ENCODE results near the gene OTULIN.

DNA sequence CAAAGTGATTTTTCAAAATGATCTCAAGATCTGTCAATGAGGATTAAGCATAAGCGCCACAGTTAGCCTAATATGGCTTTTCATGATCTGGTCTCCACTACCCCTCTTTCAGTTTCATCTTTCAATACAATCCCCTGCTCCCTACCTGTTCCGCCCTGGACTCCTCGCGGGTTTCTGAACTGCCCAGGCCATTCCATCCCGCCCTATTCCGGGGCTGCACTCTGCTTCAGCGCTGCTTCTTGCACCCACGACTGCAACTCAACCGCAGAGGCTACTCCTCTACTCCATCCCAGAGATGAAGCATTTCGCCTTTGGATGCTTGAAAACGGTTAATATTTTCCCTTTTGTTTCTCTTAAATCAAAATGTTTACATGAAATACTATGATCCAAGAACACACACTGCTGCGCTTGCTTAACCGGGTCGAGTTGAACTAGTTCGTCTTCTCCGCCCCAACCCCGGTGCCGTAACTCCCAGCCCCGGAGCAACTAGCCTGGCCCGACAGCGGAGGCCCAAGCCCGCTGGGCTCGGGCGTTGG lies 716 bp upstream of the OTULIN start:
- TF ChIP-seq, protein P1, sequence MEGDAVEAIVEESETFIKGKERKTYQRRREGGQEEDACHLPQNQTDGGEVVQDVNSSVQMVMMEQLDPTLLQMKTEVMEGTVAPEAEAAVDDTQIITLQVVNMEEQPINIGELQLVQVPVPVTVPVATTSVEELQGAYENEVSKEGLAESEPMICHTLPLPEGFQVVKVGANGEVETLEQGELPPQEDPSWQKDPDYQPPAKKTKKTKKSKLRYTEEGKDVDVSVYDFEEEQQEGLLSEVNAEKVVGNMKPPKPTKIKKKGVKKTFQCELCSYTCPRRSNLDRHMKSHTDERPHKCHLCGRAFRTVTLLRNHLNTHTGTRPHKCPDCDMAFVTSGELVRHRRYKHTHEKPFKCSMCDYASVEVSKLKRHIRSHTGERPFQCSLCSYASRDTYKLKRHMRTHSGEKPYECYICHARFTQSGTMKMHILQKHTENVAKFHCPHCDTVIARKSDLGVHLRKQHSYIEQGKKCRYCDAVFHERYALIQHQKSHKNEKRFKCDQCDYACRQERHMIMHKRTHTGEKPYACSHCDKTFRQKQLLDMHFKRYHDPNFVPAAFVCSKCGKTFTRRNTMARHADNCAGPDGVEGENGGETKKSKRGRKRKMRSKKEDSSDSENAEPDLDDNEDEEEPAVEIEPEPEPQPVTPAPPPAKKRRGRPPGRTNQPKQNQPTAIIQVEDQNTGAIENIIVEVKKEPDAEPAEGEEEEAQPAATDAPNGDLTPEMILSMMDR (IDR thresholded peaks at IDR 0.05) = no peak
- TF ChIP-seq POLR2A (IDR thresholded peaks at IDR 0.05) = no peak

All from tibial nerve (tissue), 3 donors.